Measurements from ENCODE around the gene CTSD.

Gene CTSD

GRCh38 chr11:1768141-1768469 lies 4.4 kb upstream of the CTSD start:
- DNase-seq: no peak

- DNase-seq: no peak
Measured at GRCh38 chr11:1767399-1768140, 3.8 kb upstream of the CTSD start.

DNA sequence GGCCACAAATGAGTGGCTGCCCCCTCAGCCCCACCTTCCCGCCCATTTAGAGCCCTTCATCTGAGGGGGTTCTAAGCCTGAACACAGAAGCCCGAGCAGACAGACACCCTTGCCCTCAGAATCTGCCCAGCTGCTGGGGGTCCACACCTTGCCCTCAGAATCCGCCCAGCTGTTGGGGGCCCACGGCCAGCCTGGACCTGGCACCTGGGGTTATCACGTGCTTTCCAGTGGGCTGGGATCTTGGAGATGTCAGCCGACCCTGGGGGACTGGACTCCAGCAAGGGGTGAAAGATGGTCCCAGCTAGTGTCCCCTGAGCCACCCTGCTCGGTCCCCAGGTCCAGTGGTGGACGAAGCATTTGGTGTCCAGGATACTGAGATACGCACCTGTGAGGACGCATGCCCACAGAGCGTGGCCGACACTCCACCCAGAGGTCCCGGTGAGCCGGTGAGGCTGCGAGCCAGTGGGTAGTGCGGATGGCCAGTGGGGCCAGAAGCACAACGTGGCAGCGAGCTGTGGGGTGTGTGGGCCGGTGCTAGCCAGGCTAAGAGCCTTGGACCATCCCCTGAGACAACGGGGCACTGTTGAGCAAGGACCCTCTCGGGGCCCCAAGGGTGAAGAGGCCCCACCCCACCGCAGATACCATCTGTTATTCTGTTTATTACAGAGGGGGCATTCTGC lies 3.1 kb upstream of the CTSD start:
- no peak for DNase-seq

GRCh38 chr11:1765871-1766718 lies 2.4 kb upstream of the CTSD start:
- no peak for DNase-seq

GRCh38 chr11:1763336-1763795 lies 361 bp downstream of the CTSD start:
- DNase-seq: no peak

DNA sequence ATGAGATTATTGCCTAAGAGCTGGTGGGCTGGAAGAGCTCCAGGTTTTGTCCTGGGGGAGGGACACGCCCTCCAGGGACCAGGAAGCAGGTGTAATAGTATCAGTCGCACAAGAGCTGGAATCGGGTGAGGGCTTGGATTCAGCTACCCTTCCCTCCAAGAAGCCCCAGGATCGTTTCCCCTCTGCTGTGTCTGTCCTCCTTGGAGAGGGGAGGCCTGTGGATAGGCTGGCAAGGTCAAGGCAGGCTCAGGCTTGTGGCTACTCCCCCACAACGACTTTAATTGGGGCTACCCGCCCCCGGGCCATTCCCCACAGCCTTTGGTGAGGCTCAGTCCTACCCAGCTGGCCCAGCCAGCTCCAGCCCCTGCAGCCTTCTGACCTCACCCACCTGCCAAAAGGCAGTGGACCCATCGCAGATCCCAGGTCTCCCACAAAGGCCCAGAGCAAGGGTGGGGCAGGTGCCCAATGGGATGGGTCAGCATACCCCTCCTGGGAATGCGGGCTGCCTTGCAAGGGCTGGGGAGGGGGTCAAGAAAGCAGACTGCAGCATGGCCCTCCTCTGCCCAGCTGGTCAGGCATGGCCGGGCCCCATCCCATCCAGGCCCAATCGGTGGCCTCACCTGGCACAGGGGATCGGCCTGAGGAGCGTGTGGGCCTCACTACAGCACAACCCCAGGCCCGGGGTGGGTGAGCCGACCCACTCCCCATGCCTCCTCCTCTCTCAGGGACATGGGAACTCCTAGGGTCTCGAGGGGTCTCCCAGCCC lies 1.0 kb downstream of the CTSD start:
- DNase-seq: peak; percentile 76

- DNase-seq: no peak
Measured at GRCh38 chr11:1761857-1762536, 1.7 kb downstream of the CTSD start.

DNA sequence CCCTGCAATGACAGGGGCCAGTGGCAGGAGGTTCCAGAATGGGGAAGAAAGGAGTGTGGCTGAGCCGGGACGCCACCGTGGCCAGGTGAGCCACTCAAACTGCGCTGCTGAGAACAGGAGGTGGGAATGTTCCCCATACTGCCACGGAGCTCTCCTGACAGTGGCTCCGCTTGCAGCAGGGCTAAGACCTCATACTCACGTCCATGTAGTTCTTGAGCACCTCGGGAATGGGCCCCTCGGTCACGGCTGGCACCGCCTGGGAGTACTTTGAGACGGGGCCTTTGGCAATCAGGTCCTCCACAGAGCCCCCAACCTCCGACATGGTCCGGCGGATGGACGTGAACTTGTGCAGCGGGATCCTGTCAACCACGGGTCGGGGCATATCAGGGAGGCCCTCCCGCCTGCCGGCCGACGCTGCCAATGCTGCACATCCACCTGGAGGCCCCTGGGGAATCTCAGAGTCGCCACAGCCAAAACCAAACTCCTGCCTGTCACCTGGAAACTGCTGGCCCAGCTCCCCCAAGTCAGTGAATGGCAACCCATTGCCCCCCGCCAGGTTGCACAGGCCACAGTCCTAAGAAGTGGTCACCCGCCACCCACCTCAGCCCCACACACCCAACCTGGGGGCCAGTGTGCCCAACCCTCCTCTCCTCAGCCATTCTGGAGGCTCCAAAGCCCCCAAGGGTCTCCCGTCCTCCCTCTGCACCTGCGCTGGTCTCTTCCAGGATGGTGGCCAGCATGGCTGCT lies 2.4 kb downstream of the CTSD start:
- no peak for DNase-seq

GRCh38 chr11:1760351-1761109 lies 3.2 kb downstream of the CTSD start:
- no peak for DNase-seq

DNA sequence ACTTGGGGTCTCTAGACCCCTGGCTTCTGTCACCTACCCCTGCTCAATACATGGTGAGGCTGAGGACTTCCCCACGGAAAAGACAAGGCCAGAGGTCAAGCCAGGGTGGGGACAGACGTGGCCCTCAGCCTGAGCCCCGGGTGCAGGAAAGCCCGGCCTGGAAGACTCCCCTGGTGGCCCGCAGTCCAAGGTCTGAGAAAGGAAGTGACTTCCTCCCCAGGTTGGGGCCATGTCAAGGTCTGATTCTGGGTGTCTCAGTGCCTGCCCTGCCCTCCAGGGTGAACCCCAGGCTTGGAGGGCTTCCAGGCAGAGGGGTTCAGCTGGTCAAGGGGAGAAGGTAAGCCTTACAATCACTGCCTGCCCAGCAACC lies 3.9 kb downstream of the CTSD start:
- DNase-seq: no peak

DNA sequence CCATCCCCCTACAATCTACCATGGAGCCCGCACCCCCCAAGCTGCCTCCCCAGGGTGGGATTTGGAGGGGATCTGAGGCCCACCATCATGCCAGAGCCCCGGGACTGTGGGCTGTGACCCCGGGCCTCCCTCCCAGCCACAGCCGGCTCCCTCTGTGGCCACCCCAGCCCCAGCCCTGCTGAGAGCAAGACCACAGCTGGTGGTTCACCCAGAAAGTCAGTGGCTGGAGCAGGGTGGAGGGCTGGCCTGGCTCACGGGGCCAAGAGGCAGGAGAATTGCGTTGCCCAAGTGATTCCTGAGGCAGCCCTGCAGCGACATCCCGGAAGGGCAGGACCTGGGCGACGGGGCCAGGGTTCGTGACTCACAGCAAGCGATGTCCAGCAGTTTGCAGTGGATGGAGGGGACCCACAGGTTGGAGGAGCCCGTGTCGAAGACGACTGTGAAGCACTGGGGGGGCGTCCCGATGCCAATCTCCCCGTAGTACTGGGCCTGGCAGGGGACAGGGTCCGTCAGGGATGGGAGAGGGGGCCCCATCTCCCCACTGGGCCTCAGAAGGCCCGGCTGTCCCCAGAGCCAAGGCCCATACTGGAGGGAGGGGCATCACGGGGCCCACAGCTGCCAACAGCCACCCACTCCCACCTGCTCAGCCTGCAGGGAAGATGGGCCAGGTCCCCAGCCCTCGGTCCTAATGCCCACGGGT lies 4.4 kb downstream of the CTSD start:
- no peak for DNase-seq

- no peak for DNase-seq
Measured at GRCh38 chr11:1758611-1759150, 5.0 kb downstream of the CTSD start.

DNA sequence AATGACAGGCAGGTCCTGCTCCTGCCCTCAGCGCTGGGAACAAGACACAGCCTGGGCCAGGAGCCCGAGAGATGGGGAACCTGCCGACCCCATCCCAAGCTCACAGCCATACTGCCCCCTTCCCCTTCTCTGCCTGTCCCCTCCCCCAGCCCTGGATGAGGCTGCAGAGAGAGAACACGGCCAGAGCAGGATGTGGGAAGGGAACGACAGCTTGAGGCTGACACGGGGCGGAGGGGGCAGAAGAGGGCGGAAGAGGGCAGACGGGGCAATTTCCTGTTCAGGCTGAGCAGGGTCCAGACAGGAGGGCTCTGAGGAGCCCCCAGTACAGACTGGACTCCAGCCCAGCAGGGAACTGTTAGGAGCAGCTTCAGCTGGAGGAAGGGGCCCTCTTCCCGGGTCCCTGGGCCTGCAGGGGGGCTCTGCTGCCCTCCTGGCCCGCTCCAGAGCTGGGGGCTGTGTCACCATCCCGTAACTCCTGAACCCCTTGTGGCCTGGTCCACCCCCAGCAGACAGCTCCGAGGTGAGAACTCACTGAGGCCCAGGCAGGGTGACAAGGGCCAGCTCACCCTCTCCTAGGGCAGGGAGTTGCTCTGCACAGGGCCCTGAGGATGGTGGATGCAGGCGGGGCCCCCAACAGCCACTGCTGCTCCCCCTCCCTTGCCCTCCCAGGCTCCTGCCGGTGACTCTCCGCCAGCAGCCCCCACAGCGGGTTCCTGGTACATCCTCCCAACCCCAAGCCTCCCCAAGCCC lies 5.7 kb downstream of the CTSD start:
- DNase-seq: no peak

- no peak for DNase-seq
Measured at GRCh38 chr11:1756791-1757771, 6.6 kb downstream of the CTSD start.

GRCh38 chr11:1755692-1756561 lies 7.8 kb downstream of the CTSD start:
- DNase-seq: peak; percentile 84

- DNase-seq: no peak
Measured at GRCh38 chr11:1755344-1755691, 8.4 kb downstream of the CTSD start.
